Endodermal cell (in vitro differentiated cells): ENCODE results near the gene CGA. TPM values are rescaled to one million over a fixed set of nuclear protein-coding genes. Genes with fewer than 3 reads are reported as not detected.
A peak's percentile ranks its signal among the peaks of the same experiment; 100 is the strongest.

Source experiments
- DNase-seq: peaks from one replicate; pipeline ENCODE4 v3.0.0-alpha.2; 2017
- H3K27ac ChIP-seq: 2 replicates; pipeline ENCODE4 v1.5.1; 2013; ENCODE audit warnings: mild to moderate bottlenecking, low read depth, low read length, moderate library complexity
- H3K27me3 ChIP-seq: 2 replicates; pipeline ENCODE4 v1.6.1; 2013; ENCODE audit warnings: mild to moderate bottlenecking, low read length, moderate library complexity; ENCODE audit not compliant: insufficient read depth, control insufficient read depth, poor library complexity, severe bottlenecking
- H3K36me3 ChIP-seq: 2 replicates; pipeline ENCODE4 v1.7.0; 2013; ENCODE audit warnings: mild to moderate bottlenecking, low read length, moderate library complexity; ENCODE audit not compliant: control insufficient read depth, insufficient read depth
- H3K4me1 ChIP-seq: one replicate; pipeline ENCODE4 v1.7.0; 2013; ENCODE audit warnings: low read length; ENCODE audit not compliant: control insufficient read depth, insufficient read depth
- H3K4me3 ChIP-seq: 2 replicates; pipeline ENCODE4 v1.5.1; 2013; ENCODE audit warnings: mild to moderate bottlenecking, low read length, moderate library complexity
- H3K9ac ChIP-seq: 2 replicates; pipeline ENCODE4 v1.6.1; 2013; ENCODE audit warnings: mild to moderate bottlenecking, low read length, moderate library complexity; ENCODE audit not compliant: poor library complexity, severe bottlenecking; ENCODE audit errors: extremely low read depth
- H3K9me3 ChIP-seq: 2 replicates; pipeline ENCODE4 v1.6.1; 2013; ENCODE audit warnings: mild to moderate bottlenecking, low read length, moderate library complexity; ENCODE audit not compliant: control insufficient read depth
- H3K27ac Mint-ChIP-seq: 2 replicates; pipeline ENCODE4 v1.8.0; 2020; ENCODE audit warnings: mixed read lengths
- H3K27me3 Mint-ChIP-seq: 2 replicates; pipeline ENCODE4 v1.8.0; 2021; ENCODE audit warnings: mild to moderate bottlenecking, mixed read lengths; ENCODE audit not compliant: insufficient read depth
- H3K36me3 Mint-ChIP-seq: 2 replicates; pipeline ENCODE4 v1.8.0; 2020; ENCODE audit warnings: low read depth, mixed read lengths
- H3K4me1 Mint-ChIP-seq: 2 replicates; pipeline ENCODE4 v1.8.0; 2020; ENCODE audit warnings: mixed read lengths
- H3K4me3 Mint-ChIP-seq: 2 replicates; pipeline ENCODE4 v1.8.0; 2020; ENCODE audit warnings: mild to moderate bottlenecking, moderate library complexity, mixed read lengths
- H3K9me3 Mint-ChIP-seq: 2 replicates; pipeline ENCODE4 v1.8.0; 2020; ENCODE audit warnings: mild to moderate bottlenecking, mixed read lengths
- CTCF ChIP-seq: fragments of 200-600 bp; sonication (generic); conservative IDR thresholded peaks from 2 replicates; pipeline ENCODE4 v1.5.0; 2021; ENCODE audit warnings: antibody characterized with exemption, mild to moderate bottlenecking
- WGBS, 2 experiments: methylation state at CpG; one replicate each; pipeline versions ENCODE4 v1.1.5 to v1.1.7; 2013; ENCODE audit warnings: missing lambda C conversion rate in 2 of 2, mixed read lengths in 1 of 2; ENCODE audit not compliant: insufficient coverage in 1 of 2, insufficient read length in 1 of 2; 5-methylcytosine and 5-hydroxymethylcytosine counted together
- total RNA-seq, 2 donors: library from RNA; stranded (reverse); fragmentation: NEBNext Ultra II Directional in 1 of 2; extraction: Animal tissue kit (Norgen Biotek cat#: 25700) in 1 of 2; gene quantifications; 2 replicates in 1 of 2; 3 replicates in 1 of 2; pipeline ENCODE4 v1.2.1, GENCODE V29; 2021

Gene CGA
- total RNA-seq, 2 donors from 2014 or later = not detected

DNA sequence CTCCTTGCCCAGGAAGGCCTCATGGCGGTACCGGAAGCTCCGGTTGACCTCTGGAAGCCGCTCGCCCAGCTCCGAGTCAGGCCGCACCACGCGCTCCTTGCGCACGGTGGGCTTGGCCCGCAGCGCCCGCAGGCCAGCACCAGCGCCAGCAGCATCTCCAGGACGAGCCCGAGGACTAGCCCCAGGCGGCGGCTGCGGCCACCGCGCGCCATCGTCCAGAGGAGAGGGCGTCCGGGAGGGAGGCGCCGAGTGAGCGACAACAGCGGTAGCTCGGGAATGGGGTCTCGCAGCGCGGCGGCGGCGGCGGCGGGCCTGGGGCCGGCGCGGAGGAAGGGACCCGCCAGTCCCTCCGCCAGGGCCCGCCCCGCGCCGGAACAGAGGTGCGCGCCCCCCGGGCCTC lies 27.6 kb upstream of the CGA start:
- Mint-ChIP-seq H3K4me3 (peak overlapping the region; percentile 41), H3K27ac (no peak overlapping the region), H3K27me3 (peaks cover 14% of the 10 kb centered on the region), H3K36me3 (peaks cover 2% of the 10 kb centered on the region), H3K4me1 (no peaks in the 10 kb centered on the region), H3K9me3 (peaks cover 9% of the 10 kb centered on the region)
- Histone ChIP-seq H3K36me3 (no peaks in the 10 kb centered on the region), H3K27me3 (no peaks in the 10 kb centered on the region), H3K4me1 (no peaks in the 10 kb centered on the region), H3K4me3 (no peak overlapping the region), H3K9me3 (no peaks in the 10 kb centered on the region), H3K27ac (no peak overlapping the region), H3K9ac (no peak overlapping the region)
- peak; percentile 75 for DNase-seq
- TF ChIP-seq CTCF = no peak
- 95 to 97% methylated on average over 24 to 50 of the region's 51 CpGs for WGBS, 2 experiments

DNA sequence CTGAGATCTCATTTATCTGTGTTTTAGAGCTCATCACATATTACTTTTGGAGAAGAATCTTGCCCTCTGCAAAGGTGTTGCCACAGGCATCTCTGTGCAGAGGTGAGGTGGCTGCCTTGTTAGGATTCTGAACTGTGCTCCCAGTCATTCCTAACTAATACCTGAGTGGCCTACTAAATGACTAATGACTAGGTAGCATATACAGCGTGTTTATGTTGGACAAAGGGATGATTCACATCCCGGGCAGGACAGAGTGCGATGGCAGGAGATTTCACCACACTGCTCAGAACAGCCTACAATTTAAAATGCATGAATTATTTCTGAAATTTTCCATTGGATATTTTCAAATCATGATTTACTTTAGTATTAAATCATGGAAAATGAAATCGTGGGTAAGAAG lies 23.1 kb upstream of the CGA start:
- peaks cover 6% of the 10 kb centered on the region for H3K4me1 Mint-ChIP-seq
- H3K36me3 ChIP-seq = no peaks in the 10 kb centered on the region
- no peak overlapping the region for H3K27ac ChIP-seq
- 96% methylated on average over 4 of the region's 4 CpGs; no CpG with 5 or more reads in 1 of the 2 experiments for WGBS, 2 experiments
- H3K9me3 ChIP-seq = no peaks in the 10 kb centered on the region
- no peaks in the 10 kb centered on the region for H3K27me3 ChIP-seq
- H3K27me3 Mint-ChIP-seq = peaks cover 10% of the 10 kb centered on the region
- H3K4me1 ChIP-seq = no peaks in the 10 kb centered on the region
- H3K9ac ChIP-seq = no peak overlapping the region
- H3K27ac Mint-ChIP-seq = no peak overlapping the region
- no peak for TF ChIP-seq CTCF
- no peak overlapping the region for H3K4me3 Mint-ChIP-seq
- no peak for DNase-seq
- peaks cover 9% of the 10 kb centered on the region for H3K9me3 Mint-ChIP-seq
- H3K4me3 ChIP-seq = no peak overlapping the region
- peaks cover 2% of the 10 kb centered on the region for H3K36me3 Mint-ChIP-seq

DNA sequence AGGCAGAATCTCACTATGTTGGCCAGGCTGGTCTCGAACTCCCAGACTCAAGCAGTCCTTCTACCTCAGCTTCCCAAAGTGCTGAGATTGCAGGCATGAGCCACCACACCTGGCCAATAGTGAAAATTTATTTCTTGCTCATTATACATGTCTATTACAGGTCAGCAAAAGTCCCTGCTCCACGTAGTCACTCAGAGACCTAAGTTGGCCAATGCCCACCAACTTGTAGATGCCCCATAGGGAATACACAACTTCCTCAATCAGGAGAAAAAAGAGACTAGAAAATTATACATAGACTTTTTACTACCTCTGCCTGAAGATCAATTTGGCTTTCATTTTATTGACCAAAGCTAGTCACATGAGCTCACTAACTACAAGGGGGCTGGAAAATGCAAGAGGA lies 22.0 kb upstream of the CGA start:
- no peak overlapping the region for H3K9ac ChIP-seq
- no peak overlapping the region for H3K27ac ChIP-seq
- Mint-ChIP-seq H3K27me3 (peaks cover 3% of the 10 kb centered on the region), H3K9me3 (peaks cover 4% of the 10 kb centered on the region), H3K27ac (no peak overlapping the region), H3K4me1 (peaks cover 6% of the 10 kb centered on the region), H3K4me3 (no peak overlapping the region), H3K36me3 (no peaks in the 10 kb centered on the region)
- WGBS, 2 experiments = 93 to 94% methylated on average over 2 of the region's 2 CpGs
- no peaks in the 10 kb centered on the region for H3K27me3 ChIP-seq
- DNase-seq = no peak
- H3K4me1 ChIP-seq = no peaks in the 10 kb centered on the region
- H3K4me3 ChIP-seq = no peak overlapping the region
- no peaks in the 10 kb centered on the region for H3K9me3 ChIP-seq
- TF ChIP-seq CTCF = no peak
- H3K36me3 ChIP-seq = no peaks in the 10 kb centered on the region
